Measurements from ENCODE around the gene TCF20. TPM values are rescaled to one million over a fixed set of nuclear protein-coding genes. Genes with fewer than 3 reads are reported as not detected.

Gene TCF20
- total and polyA plus RNA-seq, 2 donors (not counting 1 experiment from before 2014, with no cell fraction given): 16.4 to 81.3 TPM

GRCh38 chr22:42233879-42234278, 36.6 kb downstream of the TCF20 start:
- CTCF ChIA-PET: no interaction called here
- H3K4me3 Mint-ChIP-seq: no peak overlapping the region

DNA sequence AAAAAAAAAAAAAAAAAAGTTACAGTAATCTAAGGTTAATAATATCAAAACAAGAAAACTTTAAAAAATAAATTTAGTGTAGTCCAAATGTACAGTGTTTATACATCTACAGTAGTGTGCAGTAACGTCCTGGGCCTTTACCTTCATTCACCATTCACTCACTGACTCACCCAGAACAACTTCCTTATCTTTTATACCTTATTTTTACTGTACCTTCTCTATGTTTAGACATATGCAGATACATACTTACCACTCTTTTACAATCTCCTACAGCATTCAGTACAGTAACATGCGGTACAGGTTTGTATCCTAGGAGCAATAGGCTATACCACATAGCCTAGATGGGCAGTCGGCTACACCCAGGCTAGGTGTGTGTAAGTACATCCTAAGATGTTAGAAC, 38.5 kb downstream of the TCF20 start:
- ATAC-seq (ENCODE audit: low read depth): no peak
- WGBS (ENCODE audit: insufficient coverage): no CpG with 5 or more reads among the region's 3 CpGs
- Histone ChIP-seq H3K4me1 (ENCODE audit: control insufficient read depth in 2 of 2, insufficient read depth in 2 of 2, low read length in 2 of 2) (peaks cover 17 to 23% of the 10 kb centered on the region in 2 donors), H3K27ac (ENCODE audit: low read length in 2 of 2) (no peak overlapping the region), H3K9me3 (ENCODE audit: control extremely low read depth in 1 of 3, control insufficient read depth in 2 of 3, insufficient read depth in 1 of 3, low read length in 2 of 3) (no peaks in the 10 kb centered on the region), H3K27me3 (replicated peaks in 1 of 4; ENCODE audit: control extremely low read depth in 1 of 4, control insufficient read depth in 3 of 4, insufficient read depth in 4 of 4, low read length in 3 of 4) (no peaks in the 10 kb centered on the region), H3K4me3 (ENCODE audit: control extremely low read depth in 1 of 5, extremely low read depth in 1 of 5, insufficient read depth in 1 of 5, low read depth in 2 of 5, low read length in 4 of 5) (no peak overlapping the region), H2AFZ (ENCODE audit: insufficient read depth, low read depth, low read length, poor library complexity, severe bottlenecking) (no peak overlapping the region), H3K9ac (ENCODE audit: low read length) (no peak overlapping the region), H3K36me3 (replicated peaks in 1 of 2; ENCODE audit: control extremely low read depth in 1 of 2, control insufficient read depth in 1 of 2, extremely low read depth in 1 of 2, insufficient read depth in 2 of 2, low read length in 1 of 2) (peaks cover 0 to 3% of the 10 kb centered on the region in 2 experiments), H4K20me1 (ENCODE audit: control insufficient read depth, insufficient read depth, low read length, poor library complexity, severe bottlenecking) (peaks cover 96% of the 10 kb centered on the region), H3K79me2 (ENCODE audit: control insufficient read depth, insufficient read depth, low read length) (peaks cover 99% of the 10 kb centered on the region), H3K4me2 (replicated peaks; ENCODE audit: low read depth, low read length, poor library complexity, severe bottlenecking) (no peak overlapping the region)
- no peaks in the 10 kb centered on the region for H3K9me3 Mint-ChIP-seq (ENCODE audit: insufficient read depth)
- DNase-seq: no peak
- intact Hi-C loops (cut with micrococcal nuclease): no loop called here
- H3K27me3 Mint-ChIP-seq: no peaks in the 10 kb centered on the region
- CTCF ChIA-PET: interaction anchor here (0.7 kb wide), 1 partner anchor 220 kb away, joined by 3 read pairs; no protein-coding TSS in a partner anchor
- no peak overlapping the region for H3K27ac Mint-ChIP-seq
- TF ChIP-seq EZH2 (IDR thresholded peaks at IDR 0.05; ENCODE audit: borderline replicate concordance, insufficient read depth, low read depth, low read length, poor library complexity, severe bottlenecking) (no peak), CTCF (IDR thresholded peaks at IDR 0.05) (no peak)
- POLR2A ChIA-PET: no interaction called here
- H3K4me3 Mint-ChIP-seq: no peak overlapping the region
- H3K4me1 Mint-ChIP-seq: peaks cover 62% of the 10 kb centered on the region

More at GRCh38 chr22:42233879-42234278, 36.6 kb downstream of the TCF20 start:
- Mint-ChIP-seq H3K27me3 (no peaks in the 10 kb centered on the region), H3K9me3 (ENCODE audit: insufficient read depth) (no peaks in the 10 kb centered on the region), H3K27ac (no peak overlapping the region), H3K4me1 (peaks cover 53% of the 10 kb centered on the region)
- intact Hi-C loops (cut with micrococcal nuclease): no loop called here
- no peak for ATAC-seq (ENCODE audit: low read depth)
- H3K4me2 ChIP-seq (replicated peaks; ENCODE audit: low read depth, low read length, poor library complexity, severe bottlenecking): no peak overlapping the region
- H3K36me3 ChIP-seq (replicated peaks in 1 of 2; ENCODE audit: control extremely low read depth in 1 of 2, control insufficient read depth in 1 of 2, extremely low read depth in 1 of 2, insufficient read depth in 2 of 2, low read length in 1 of 2): peaks cover 0 to 3% of the 10 kb centered on the region in 2 experiments
- no peak overlapping the region for H3K9ac ChIP-seq (ENCODE audit: low read length)
- no CpG with 5 or more reads among the region's 3 CpGs for WGBS (ENCODE audit: insufficient coverage)
- no peaks in the 10 kb centered on the region for H3K27me3 ChIP-seq (replicated peaks in 1 of 4; ENCODE audit: control extremely low read depth in 1 of 4, control insufficient read depth in 3 of 4, insufficient read depth in 4 of 4, low read length in 3 of 4)
- H4K20me1 ChIP-seq (ENCODE audit: control insufficient read depth, insufficient read depth, low read length, poor library complexity, severe bottlenecking): peaks cover 95% of the 10 kb centered on the region
- H2AFZ ChIP-seq (ENCODE audit: insufficient read depth, low read depth, low read length, poor library complexity, severe bottlenecking): no peak overlapping the region
- H3K79me2 ChIP-seq (ENCODE audit: control insufficient read depth, insufficient read depth, low read length): peaks cover 99% of the 10 kb centered on the region
- no peak for TF ChIP-seq EZH2 (IDR thresholded peaks at IDR 0.05; ENCODE audit: borderline replicate concordance, insufficient read depth, low read depth, low read length, poor library complexity, severe bottlenecking)
- no peak for TF ChIP-seq CTCF (IDR thresholded peaks at IDR 0.05)
- H3K4me3 ChIP-seq (ENCODE audit: control extremely low read depth in 1 of 5, extremely low read depth in 1 of 5, insufficient read depth in 1 of 5, low read depth in 2 of 5, low read length in 4 of 5): no peak overlapping the region
- peaks cover 3 to 7% of the 10 kb centered on the region in 2 donors for H3K4me1 ChIP-seq (ENCODE audit: control insufficient read depth in 2 of 2, insufficient read depth in 2 of 2, low read length in 2 of 2)
- H3K9me3 ChIP-seq (ENCODE audit: control extremely low read depth in 1 of 3, control insufficient read depth in 2 of 3, insufficient read depth in 1 of 3, low read length in 2 of 3): peaks cover 2 to 4% (median 3%) of the 10 kb centered on the region in 3 donors
- H3K27ac ChIP-seq (ENCODE audit: low read length in 2 of 2): no peak overlapping the region
- POLR2A ChIA-PET: no interaction called here
- no peak for DNase-seq

Measured in B cell (primary cell).